Measurements from ENCODE around the gene KRT10.

DNA sequence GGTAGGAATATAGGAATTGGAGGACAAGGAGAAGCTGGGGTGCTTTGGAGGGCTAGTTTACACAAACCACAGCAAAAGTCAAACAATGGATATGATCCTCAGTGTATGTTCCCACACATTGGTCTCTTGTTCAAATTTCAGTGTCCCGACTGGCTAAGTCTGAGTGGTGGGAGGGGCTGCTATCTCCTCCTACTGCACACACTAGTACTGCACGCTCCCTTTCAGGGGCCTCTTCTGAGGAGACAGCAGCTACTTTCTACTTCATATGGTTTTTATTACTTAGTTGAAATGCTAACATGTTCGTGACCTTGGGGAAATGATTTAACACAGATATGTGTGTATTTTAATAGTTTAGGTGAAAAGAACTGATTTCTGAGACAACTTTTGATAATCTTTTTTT is 18.8 kb upstream of the KRT10 start:
- TF ChIP-seq, protein P1, sequence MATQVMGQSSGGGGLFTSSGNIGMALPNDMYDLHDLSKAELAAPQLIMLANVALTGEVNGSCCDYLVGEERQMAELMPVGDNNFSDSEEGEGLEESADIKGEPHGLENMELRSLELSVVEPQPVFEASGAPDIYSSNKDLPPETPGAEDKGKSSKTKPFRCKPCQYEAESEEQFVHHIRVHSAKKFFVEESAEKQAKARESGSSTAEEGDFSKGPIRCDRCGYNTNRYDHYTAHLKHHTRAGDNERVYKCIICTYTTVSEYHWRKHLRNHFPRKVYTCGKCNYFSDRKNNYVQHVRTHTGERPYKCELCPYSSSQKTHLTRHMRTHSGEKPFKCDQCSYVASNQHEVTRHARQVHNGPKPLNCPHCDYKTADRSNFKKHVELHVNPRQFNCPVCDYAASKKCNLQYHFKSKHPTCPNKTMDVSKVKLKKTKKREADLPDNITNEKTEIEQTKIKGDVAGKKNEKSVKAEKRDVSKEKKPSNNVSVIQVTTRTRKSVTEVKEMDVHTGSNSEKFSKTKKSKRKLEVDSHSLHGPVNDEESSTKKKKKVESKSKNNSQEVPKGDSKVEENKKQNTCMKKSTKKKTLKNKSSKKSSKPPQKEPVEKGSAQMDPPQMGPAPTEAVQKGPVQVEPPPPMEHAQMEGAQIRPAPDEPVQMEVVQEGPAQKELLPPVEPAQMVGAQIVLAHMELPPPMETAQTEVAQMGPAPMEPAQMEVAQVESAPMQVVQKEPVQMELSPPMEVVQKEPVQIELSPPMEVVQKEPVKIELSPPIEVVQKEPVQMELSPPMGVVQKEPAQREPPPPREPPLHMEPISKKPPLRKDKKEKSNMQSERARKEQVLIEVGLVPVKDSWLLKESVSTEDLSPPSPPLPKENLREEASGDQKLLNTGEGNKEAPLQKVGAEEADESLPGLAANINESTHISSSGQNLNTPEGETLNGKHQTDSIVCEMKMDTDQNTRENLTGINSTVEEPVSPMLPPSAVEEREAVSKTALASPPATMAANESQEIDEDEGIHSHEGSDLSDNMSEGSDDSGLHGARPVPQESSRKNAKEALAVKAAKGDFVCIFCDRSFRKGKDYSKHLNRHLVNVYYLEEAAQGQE (IDR thresholded peaks at IDR 0.05; ENCODE audit: low read depth) = no peak
- TF ChIP-seq EP300 (IDR thresholded peaks at IDR 0.05; ENCODE audit: borderline replicate concordance) = no peak
- no peak for TF ChIP-seq CEBPB (IDR thresholded peaks at IDR 0.05)
- TF ChIP-seq NFIC (IDR thresholded peaks at IDR 0.05) = no peak
- no peak for TF ChIP-seq YY1 (IDR thresholded peaks at IDR 0.05; ENCODE audit: low read depth)
- no peak for TF ChIP-seq RAD21 (IDR thresholded peaks at IDR 0.05; ENCODE audit: low read depth)
- no peak for TF ChIP-seq TAF1 (IDR thresholded peaks at IDR 0.05; ENCODE audit: low read depth)
- TF ChIP-seq TCF12 (IDR thresholded peaks at IDR 0.05; ENCODE audit: low read depth) = no peak
- TF ChIP-seq, protein P2, sequence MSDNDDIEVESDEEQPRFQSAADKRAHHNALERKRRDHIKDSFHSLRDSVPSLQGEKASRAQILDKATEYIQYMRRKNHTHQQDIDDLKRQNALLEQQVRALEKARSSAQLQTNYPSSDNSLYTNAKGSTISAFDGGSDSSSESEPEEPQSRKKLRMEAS (IDR thresholded peaks at IDR 0.05) = no peak
- TF ChIP-seq FOXM1 (IDR thresholded peaks at IDR 0.05; ENCODE audit: borderline replicate concordance, low read depth) = no peak
- no peak for TF ChIP-seq TEAD4 (IDR thresholded peaks at IDR 0.05)

All from Ishikawa (cell line).